OCI-LY1 (cell line): ENCODE data around the gene ST6GALNAC3.

Experiments
- H2AFZ ChIP-seq: fragments of 200-600 bp; sonication (generic), shearing (Covaris generic); 2 replicates; pipeline ENCODE4 v1.6.0; 2014; ENCODE audit warnings: antibody characterized with exemption, mild to moderate bottlenecking, low read length
- H3F3A ChIP-seq: fragments of 200-600 bp; sonication (generic), shearing (Covaris generic); 2 replicates; pipeline ENCODE4 v1.6.0; 2014; ENCODE audit warnings: mild to moderate bottlenecking, antibody characterized with exemption, low read length, moderate library complexity; ENCODE audit not compliant: insufficient read depth
- H3K27ac ChIP-seq: fragments of 200-600 bp; sonication (generic); 2 replicates; pipeline ENCODE4 v1.5.1; 2014; ENCODE audit warnings: low read length, mixed run types, mild to moderate bottlenecking, low read depth; ENCODE audit not compliant: poor library complexity, severe bottlenecking
- H3K27me3 ChIP-seq: fragments of 200-600 bp; sonication (generic); 2 replicates; pipeline ENCODE4 v1.6.0; 2014; ENCODE audit warnings: antibody characterized with exemption, mild to moderate bottlenecking, low read length, moderate library complexity; ENCODE audit not compliant: insufficient read depth
- H3K36me3 ChIP-seq: fragments of 200-600 bp; sonication (generic); 2 replicates; pipeline ENCODE4 v1.6.1; 2014; ENCODE audit warnings: mild to moderate bottlenecking, antibody characterized with exemption, low read length, moderate library complexity, mixed read lengths; ENCODE audit not compliant: insufficient read depth
- H3K4me1 ChIP-seq: fragments of 200-600 bp; sonication (generic); 2 replicates; pipeline ENCODE4 v1.5.1; 2014; ENCODE audit warnings: mild to moderate bottlenecking, low read length, moderate library complexity; ENCODE audit not compliant: insufficient read depth, severe bottlenecking
- H3K4me2 ChIP-seq: fragments of 200-600 bp; sonication (generic), shearing (Covaris generic); 2 replicates; pipeline ENCODE4 v1.6.1; 2014; ENCODE audit warnings: low read length
- H3K4me3 ChIP-seq: fragments of 200-600 bp; sonication (generic); 2 replicates; pipeline ENCODE4 v1.5.1; 2014; ENCODE audit warnings: low read length, low read depth, mild to moderate bottlenecking, mixed read lengths; ENCODE audit not compliant: poor library complexity, severe bottlenecking
- H3K79me2 ChIP-seq: fragments of 200-600 bp; shearing (Covaris generic); 2 replicates; pipeline ENCODE4 v1.6.1; 2016; ENCODE audit warnings: mixed run types, low read length, mixed read lengths; ENCODE audit not compliant: insufficient read depth
- H3K9ac ChIP-seq: fragments of 200-600 bp; sonication (generic), shearing (Covaris generic); 2 replicates; pipeline ENCODE4 v1.6.1; 2014; ENCODE audit warnings: mild to moderate bottlenecking, low read length, mixed read lengths
- H3K9me2 ChIP-seq: fragments of 200-600 bp; sonication (generic), shearing (Covaris generic); 2 replicates; pipeline ENCODE4 v1.6.1; 2014; ENCODE audit warnings: low read depth, mild to moderate bottlenecking, low read length, mixed read lengths
- H3K9me3 ChIP-seq: fragments of 200-600 bp; shearing (Covaris generic); 2 replicates; pipeline ENCODE4 v1.6.1; 2014; ENCODE audit warnings: low read length, mixed read lengths
- H4K20me1 ChIP-seq: fragments of 200-600 bp; sonication (generic), shearing (Covaris generic); 2 replicates; pipeline ENCODE4 v1.6.0; 2016; ENCODE audit warnings: mild to moderate bottlenecking, low read length; ENCODE audit not compliant: insufficient read depth
- EZH2 ChIP-seq: fragments of 200-600 bp; sonication (generic), shearing (Covaris generic); IDR thresholded peaks from 2 replicates; pipeline ENCODE4 v1.8.0; 2017; ENCODE audit warnings: borderline replicate concordance, mixed run types, mild to moderate bottlenecking, antibody characterized with exemption, low read length, moderate library complexity, mixed read lengths
- TF ChIP-seq, protein P1 (sequence below): fragments of 200-600 bp; sonication (generic), shearing (Covaris generic); IDR thresholded peaks from 2 replicates; pipeline ENCODE4 v1.5.1; 2017; ENCODE audit warnings: mild to moderate bottlenecking, antibody characterized with exemption, low read length, moderate library complexity, mixed read lengths

ST6GALNAC3 gene

DNA sequence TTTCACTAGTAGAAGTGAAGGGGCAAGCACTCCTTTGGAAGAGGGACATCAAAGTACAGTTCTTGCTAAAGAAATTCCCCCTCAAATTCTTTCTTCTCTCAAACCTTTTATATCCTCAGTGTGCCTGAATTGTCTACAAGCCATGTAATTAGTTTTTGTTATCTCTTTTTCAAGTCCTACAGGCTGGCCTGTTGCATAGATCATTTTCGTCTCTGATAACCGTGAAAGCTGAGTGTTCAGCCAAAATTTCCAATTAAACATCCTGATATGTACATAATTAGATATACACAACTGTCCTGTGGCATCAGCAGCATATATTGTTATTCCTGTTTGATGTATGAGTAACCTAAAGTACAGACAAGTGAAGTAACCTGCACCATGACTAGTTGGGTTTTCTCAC, 417.2 kb downstream of the ST6GALNAC3 start:
- TF ChIP-seq EZH2 = no peak
- TF ChIP-seq, protein P1, sequence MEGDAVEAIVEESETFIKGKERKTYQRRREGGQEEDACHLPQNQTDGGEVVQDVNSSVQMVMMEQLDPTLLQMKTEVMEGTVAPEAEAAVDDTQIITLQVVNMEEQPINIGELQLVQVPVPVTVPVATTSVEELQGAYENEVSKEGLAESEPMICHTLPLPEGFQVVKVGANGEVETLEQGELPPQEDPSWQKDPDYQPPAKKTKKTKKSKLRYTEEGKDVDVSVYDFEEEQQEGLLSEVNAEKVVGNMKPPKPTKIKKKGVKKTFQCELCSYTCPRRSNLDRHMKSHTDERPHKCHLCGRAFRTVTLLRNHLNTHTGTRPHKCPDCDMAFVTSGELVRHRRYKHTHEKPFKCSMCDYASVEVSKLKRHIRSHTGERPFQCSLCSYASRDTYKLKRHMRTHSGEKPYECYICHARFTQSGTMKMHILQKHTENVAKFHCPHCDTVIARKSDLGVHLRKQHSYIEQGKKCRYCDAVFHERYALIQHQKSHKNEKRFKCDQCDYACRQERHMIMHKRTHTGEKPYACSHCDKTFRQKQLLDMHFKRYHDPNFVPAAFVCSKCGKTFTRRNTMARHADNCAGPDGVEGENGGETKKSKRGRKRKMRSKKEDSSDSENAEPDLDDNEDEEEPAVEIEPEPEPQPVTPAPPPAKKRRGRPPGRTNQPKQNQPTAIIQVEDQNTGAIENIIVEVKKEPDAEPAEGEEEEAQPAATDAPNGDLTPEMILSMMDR = no peak
- Histone ChIP-seq H3K27me3 (no peaks in the 10 kb centered on the region), H2AFZ (no peak overlapping the region), H4K20me1 (no peaks in the 10 kb centered on the region), H3K36me3 (no peaks in the 10 kb centered on the region), H3F3A (no peaks in the 10 kb centered on the region), H3K4me2 (no peak overlapping the region), H3K9me2 (no peaks in the 10 kb centered on the region), H3K27ac (no peak overlapping the region), H3K9ac (no peak overlapping the region), H3K4me3 (no peak overlapping the region), H3K4me1 (no peaks in the 10 kb centered on the region), H3K79me2 (no peaks in the 10 kb centered on the region), H3K9me3 (no peaks in the 10 kb centered on the region)

DNA sequence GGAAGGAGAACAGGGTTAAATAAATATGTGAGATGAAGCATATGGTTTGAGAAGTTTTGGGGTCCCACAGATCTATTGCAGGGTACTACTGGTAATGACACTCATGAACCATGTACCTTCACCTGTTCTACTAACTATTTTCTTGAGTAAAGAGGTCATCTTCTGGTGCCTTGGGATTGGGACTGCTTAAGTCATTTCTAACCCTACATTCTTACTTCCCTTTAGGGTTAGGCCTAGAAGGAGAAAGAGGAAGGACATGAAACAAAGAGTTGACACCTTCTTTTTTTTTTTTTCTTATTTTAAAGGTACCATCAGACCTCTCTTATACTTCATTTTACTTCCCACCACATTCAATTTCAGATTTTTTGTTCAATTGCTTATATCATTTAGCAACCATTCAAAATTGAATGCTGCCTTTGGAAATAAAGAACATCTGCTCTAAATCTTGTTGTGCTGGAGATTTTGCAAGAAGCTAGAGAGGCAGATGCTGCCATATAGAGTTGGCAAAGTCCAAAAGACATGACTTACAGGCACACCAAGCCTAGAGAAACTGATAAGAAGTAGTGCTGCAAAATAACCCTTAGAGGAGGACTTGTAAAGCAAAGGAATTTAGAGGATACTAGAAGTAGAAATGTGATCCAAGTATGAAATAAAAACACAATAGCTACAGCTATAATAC, 418.3 kb downstream of the ST6GALNAC3 start:
- TF ChIP-seq, protein P1 = no peak
- no peak for TF ChIP-seq EZH2
- no peaks in the 10 kb centered on the region for H3K36me3 ChIP-seq

DNA sequence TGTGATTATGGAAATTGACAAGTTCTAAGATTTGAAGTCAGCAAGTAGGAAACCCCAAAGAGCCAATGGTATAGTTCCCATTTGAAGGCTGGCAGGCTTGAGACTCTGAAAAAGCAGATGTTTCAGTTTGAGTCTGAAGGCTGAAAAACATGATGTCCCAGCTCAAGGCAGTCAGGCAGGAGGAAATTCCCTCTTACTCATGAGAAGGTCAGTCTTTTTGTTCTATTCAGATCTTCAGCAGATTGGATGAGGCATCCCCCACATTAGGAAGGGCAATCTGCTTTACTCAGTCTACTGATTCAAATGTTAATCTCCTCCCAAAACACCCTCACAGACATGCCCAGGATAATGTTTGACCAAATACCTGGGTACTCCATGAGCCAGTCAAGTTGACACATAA, 420.3 kb downstream of the ST6GALNAC3 start:
- H3K4me1 ChIP-seq = no peaks in the 10 kb centered on the region
- H3K36me3 ChIP-seq = no peaks in the 10 kb centered on the region
- no peaks in the 10 kb centered on the region for H3K9me3 ChIP-seq
- no peaks in the 10 kb centered on the region for H4K20me1 ChIP-seq
- H3K27me3 ChIP-seq = no peaks in the 10 kb centered on the region
- no peak overlapping the region for H3K4me3 ChIP-seq
- no peaks in the 10 kb centered on the region for H3K9me2 ChIP-seq
- H3F3A ChIP-seq = no peaks in the 10 kb centered on the region
- no peak overlapping the region for H3K9ac ChIP-seq
- H3K4me2 ChIP-seq = no peak overlapping the region
- H3K79me2 ChIP-seq = no peaks in the 10 kb centered on the region
- H2AFZ ChIP-seq = no peak overlapping the region
- H3K27ac ChIP-seq = no peak overlapping the region
- no peak for TF ChIP-seq EZH2
- TF ChIP-seq, protein P1 = no peak

More for the DNA sequence above, 418.3 kb downstream of the ST6GALNAC3 start:
- no peaks in the 10 kb centered on the region for H3K9me3 ChIP-seq
- no peak overlapping the region for H3K27ac ChIP-seq
- no peak overlapping the region for H3K4me2 ChIP-seq
- no peaks in the 10 kb centered on the region for H4K20me1 ChIP-seq
- H3K79me2 ChIP-seq = no peaks in the 10 kb centered on the region
- no peaks in the 10 kb centered on the region for H3K9me2 ChIP-seq
- no peaks in the 10 kb centered on the region for H3K27me3 ChIP-seq
- H3K9ac ChIP-seq = no peak overlapping the region
- H3F3A ChIP-seq = no peaks in the 10 kb centered on the region
- H3K4me3 ChIP-seq = no peak overlapping the region
- no peaks in the 10 kb centered on the region for H3K4me1 ChIP-seq
- no peak overlapping the region for H2AFZ ChIP-seq
